Measurements from ENCODE around the gene MFAP3L.
A peak's percentile ranks its signal among the peaks of the same experiment; 100 is the strongest.

Gene MFAP3L

DNA sequence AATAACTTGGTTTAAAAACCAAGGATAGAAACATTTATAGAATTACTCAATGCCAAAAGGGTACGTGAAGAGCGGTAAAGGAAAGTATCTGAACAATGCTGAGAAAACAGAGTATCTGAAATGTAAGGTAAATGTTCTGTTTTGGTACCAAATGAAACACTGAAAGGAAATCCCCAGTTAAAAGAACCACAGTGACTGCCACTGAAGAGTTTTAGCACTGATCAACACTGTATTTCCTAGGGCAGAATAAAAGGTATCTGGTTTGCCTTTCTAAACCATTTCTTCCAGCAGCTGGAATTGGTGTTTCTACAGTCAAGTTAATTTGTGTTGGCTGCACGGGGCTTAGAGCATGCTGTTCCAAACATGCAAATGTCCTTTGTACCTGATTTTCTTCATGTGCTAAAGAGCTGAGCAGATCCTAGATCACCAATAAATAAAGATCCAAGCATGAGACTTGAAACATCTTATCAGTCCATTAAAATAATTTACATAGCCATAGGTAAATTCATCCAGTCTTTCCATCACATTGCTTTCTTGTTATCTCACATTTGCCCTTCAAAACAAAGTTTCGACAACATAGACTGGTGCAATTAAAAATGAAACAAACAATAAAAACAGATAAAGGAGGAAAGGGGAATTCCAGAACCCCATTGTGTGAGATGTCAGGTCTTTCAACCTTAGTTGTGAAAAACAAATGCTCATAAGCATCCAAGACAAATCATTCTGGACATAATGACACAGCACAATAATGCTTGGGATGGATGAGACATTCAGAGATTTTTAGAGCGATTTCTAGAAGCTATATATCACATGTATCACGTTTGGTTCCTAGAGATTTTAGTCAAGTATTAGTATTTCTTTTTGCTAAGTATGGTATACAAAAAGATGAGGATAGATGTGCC is 38.6 kb downstream of the MFAP3L start:
- no peak for DNase-seq (ENCODE audit: low spot score)

DNA sequence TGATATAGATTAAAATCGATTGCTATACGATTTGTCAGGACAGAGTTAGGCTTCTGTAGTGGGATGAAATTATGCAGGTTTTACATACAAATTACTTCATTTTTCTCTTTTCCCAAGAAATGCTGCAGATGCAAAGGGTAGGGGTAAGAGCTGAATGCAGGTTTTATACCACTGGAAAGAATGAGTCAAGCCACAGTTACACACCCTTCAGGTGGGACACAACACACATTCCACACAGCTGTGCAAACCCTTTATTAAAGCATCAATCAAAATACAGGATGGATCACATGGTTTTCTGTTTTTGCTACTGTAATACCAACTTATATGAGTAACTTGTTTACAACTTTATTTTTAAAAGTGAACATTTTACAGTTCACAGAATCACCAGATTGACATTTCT is 39.8 kb downstream of the MFAP3L start:
- DNase-seq (ENCODE audit: low spot score), result peak; percentile 9

DNA sequence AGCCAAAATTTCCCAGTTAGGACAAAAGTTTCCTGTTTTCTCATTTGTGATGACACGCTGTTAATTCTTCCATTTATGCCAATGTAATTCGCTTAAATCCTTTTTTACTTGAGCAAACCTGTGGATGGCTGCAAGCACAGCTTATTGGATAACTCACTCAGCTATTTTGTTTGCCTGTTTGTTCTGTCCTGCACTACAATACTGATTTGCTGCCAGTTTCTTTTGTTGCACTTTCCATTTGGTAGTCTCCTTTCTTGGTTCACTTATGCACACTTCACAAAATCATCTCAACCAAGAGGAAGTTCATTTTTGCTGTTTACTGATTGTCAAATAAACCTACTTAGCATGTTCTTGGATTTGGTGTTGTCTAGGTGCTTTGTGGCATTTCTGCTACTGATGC is 40.3 kb downstream of the MFAP3L start:
- no peak for DNase-seq (ENCODE audit: low spot score)

DNA sequence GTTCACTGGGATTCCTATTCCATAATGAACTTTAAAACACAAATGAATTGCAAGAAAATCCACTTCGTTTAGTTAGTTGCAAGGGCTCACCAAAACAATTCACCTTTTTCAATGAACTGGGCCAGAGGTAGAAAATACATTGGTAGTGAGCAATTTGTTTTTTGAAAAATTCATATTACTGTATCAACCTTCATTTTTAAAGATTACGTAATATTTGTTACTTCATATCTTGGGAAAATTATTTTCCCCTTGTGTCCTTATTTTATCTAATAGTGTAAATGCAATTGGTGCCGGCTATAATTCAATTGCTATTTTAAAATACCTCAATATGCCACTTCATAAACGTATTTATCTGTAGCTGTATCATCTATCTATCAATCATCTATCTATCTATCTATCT is 41.5 kb downstream of the MFAP3L start:
- no peak for DNase-seq (ENCODE audit: low spot score)

DNA sequence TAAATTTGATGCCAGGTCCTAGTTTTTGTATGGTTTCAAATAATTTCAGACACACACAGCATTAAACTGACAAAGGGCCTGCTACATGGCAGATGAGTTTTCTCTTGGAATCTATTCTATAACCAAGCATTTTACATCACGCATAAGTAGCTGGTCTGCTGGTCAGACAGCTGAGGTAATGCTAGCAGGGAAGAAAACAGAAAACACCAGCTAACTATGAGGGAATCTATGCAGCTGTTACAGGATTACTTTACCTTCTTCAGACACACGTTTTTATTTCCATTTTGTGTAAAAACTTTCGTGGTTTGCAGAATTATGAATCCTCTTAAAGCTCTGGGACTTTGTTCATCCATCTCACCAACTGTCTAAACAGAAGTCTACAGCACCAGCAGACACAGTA is 42.0 kb downstream of the MFAP3L start:
- DNase-seq (ENCODE audit: low spot score), result no peak

DNA sequence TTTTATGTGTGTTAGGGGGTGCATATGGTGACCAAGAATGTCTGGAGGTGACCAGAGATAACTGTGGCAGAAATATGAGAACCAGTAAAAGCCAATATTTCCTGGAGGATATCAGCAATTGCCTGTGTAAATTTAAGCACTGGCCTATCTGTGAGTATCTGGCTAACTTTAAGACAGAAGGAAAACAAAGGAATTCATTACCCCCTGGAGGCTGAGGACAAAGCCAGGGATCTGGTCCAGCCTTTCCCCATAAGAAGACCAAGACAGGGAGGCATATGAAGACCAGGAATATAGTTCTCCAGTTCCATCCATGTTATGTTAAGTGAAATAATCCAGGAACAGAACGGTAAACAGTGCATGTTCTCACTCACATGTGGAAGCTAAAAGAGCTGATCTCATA is 49.2 kb downstream of the MFAP3L start:
- no peak for DNase-seq (ENCODE audit: low spot score)

DNA sequence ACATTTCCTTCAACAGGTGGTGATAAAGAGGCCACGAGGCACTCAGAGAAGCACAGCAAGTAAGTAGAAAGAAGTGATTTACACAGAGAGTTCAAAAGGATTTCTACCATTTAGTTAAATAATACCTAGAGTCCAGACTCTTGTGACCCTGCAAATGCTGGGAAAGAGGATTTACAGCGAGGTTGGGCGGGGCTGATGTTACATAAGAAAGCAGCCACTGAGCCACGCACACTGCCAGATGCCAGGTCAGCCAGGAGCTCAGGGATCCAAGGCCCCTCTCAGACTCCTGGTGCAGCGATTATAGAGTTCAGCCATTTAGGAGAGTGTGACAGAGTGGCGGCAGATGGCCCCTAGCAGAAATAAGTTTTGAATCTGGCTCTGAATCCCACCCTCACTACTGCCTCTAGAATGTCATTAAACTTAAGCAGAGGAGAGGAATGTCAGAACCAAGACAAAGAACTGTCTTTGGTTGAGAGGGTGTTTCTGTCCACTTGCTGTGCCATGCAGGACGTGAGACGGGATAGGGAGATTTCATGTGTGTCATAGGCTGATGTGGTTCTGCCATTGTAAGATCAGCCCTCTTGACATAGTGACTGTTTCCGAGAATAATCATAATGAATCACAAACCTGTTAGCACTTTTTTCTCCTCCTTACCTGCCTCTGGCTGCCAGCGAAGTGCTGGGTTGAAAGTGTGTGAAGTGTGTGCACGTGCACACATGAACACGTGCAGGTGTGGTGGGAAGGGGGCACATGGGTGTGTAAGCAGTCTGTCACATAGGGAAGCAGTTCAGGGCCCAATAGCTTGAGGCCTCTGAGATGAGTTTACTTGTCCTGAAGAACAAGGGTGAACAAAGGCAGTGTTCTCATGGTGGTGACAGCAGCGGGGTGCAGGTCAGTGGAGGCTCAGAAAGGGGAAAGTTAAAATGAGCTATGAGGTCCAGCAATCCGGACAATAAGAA is 50.1 kb downstream of the MFAP3L start:
- peak; percentile 67 for DNase-seq (ENCODE audit: low spot score)

DNA sequence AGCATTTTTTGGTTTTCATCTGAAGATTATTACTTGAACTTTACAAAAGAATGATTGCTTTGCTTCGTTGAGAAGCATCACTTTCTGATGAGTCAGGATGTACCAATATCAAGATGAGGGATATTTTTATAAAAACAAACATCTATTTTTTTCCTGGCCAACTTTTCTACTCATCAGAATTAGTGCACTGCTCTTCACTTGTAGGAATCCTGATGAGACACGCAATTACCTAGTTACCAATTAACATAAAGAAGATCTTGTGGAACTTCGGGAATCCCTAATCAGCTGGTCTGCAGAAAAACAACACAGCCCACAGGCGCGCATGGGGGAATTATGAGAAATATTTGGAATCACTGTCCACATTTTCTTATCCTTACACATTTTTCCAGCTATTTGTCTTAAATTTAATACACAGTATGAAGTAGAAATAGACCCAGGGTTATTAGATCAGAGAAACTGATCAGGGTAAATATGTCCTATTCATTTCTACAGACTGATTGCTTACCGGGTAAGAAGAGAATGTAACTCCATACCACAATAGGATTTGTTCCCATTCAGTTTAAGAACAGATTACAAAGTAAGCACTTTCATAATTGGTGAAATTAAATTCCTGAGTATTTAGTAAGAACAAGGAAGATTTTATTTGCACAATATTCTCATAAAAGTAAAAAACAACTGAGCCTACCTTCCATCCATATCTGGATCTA is 50.9 kb downstream of the MFAP3L start:
- DNase-seq (ENCODE audit: low spot score), result peak; percentile 54

DNA sequence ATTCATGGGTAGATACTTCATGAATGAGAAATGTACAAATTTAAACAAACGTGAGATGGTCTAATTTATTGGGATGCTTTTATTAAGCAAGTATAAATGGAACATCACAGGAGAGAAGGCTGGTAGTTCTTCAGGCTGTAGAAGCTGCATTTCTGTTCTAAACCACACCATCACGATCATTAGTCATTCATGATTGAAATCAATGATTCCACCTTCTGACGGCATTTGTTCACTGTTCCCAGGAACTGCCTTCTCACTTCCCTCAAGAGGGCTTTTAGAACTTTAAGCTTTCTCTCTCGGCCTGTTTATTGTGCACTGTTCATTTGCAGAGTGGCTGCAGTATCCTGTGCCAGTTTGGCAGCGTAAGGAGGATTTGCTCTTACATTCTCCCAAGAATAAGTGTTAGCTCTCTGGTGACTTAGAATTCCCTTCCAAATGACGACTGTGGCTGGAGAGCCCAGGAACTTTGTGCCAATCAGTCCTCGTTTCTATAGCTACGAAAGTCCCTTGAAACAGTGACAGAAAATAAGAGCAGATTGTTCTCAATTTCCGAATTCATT is 54.7 kb downstream of the MFAP3L start:
- DNase-seq (ENCODE audit: low spot score), result no peak

DNA sequence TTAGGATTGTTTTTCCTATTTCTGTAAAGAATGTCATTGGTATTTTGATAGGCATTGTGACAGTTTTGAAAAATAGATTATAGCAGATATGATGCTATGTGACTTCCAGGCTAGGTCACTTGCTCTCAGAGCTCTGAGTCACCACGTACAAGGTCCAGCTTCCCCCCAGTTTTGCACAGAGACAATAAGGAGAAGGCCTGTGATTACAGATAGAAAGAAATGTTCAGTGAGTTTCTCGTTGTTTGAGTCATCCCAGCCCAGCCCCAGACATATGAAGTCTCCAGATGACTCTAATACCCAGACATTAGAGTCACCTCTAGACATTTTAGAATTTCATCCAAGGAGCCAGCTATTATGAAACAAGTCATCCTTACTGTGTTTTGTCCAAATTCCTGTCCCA is 57.2 kb downstream of the MFAP3L start:
- DNase-seq (ENCODE audit: low spot score), result peak; percentile 94

DNA sequence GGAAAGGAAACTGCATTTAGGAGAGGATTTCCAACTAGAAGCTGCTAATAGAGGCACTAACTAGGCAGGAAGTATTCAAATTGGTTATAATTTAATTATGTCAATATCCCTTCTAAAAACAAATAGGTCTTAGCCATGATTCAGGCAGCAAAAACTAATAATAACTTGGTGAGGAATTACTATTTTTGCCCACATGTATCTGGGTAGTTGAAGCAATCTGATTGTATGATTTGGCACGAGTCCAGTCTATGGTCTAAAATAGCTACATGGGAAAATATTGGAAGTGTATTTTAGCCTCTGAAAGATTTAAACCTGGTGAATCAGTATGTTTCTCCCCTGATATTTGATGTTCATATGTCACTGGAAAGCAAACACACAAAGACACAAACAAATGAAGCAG is 62.2 kb downstream of the MFAP3L start:
- DNase-seq (ENCODE audit: low spot score), result no peak

DNA sequence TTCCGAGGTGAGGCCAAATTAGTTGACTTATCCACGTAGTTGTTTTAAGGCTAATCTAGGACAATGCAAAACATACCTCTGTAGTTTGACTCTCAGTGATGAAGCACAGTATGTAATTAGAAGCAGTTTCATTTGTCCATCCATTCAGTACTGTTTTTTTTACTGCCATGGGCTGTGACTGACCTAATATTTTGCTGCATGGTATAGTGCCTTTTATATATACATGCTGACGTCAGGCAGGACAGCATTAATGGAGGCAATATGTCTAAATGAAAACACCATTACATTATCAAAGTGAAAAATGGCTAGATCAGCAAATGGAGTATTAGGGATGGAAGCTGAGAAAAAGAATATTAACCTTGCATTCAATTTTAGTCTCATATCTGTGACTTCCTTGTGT is 66.9 kb downstream of the MFAP3L start:
- DNase-seq (ENCODE audit: low spot score), result no peak

DNA sequence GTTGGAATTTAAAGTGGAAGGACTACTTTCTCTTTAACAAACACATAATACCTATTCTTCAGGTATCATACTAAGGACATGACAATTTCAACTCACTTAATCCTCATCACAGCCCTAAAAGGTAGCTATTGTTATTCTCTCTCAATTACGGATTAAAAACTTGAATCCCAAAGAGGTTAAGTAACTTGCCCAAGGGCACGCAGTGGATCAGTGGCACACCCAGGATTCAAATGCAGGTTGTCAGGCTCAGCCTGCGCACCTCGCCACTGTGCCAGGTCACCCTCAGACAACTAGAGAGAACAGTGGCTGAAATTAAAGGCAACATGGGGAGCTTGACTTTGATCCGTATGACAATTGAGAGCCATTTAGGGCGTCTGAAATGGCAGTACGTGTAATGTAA is 67.6 kb downstream of the MFAP3L start:
- no peak for DNase-seq (ENCODE audit: low spot score)

DNA sequence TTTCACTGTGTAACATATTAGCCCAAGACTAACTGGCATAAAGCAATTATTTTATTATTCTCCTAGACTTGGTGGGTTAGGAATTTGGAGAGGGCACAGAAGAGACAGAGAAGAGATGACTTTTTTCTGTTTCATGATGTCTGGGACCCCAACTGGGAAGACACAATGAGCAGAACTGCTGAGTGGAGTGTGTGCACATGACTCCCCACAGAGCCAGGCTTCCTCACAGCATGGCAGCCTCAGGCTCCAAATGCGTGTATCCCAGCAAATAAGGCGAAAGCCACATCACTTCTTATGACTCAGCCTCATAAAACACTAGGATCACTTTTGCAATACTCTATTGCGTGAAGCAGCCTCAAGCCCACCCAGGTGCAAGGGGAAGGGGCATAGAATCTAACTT is 68.4 kb downstream of the MFAP3L start:
- no peak for DNase-seq (ENCODE audit: low spot score)

DNA sequence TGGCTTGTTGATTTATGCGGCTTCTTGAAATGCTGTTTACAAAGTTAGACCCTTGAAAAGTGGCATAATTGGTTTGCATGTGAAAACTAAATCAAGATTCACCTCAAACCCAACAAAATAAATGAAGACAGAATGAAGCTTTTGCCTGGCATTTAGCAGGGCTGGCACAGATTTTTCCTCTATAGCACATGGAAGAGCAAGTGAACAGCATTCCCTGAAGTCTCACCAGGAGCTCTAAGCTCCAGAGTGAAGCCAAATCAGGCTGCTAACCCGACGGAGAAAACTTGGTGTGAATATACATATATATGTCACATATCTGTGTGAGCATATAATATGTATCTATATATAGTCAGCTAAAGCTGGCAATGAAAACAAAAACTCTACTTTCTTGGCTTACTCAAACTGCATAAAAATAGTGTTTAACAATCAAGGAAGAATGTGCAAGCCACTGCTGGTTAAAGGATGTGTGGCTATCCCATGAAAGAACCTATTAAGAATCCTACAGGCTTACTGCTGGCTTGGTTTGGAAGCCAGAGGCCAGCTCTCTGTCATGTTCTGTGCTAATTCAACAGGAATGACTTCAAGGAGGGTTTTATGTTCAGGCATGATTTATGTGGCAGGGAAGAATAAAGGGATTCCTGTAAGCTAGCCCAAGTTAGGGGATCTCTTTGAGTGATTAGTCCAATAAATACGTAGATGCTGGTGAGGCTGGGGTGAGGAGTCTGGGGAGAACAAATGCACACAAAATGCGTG is 69.9 kb downstream of the MFAP3L start:
- DNase-seq (ENCODE audit: low spot score), result no peak

DNA sequence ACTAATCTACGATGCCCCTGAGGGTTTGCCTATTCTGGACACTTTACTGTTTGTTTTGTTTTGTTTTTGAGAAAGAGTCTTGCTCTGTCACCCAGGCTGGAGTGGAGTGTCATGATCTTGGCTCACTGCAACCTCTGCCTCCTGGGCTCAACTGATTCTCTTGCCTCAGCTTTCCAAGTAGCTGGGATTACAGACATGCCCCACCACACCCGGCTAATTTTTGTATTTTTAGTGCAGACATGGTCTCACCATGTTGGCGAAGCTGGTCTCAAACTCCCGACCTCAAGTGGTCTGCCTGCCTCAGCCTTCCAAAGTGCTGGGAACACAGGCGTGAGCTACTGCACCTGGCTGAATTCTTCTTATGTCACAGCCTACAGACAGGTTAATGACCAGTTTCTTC is 70.7 kb downstream of the MFAP3L start:
- no peak for DNase-seq (ENCODE audit: low spot score)

DNA sequence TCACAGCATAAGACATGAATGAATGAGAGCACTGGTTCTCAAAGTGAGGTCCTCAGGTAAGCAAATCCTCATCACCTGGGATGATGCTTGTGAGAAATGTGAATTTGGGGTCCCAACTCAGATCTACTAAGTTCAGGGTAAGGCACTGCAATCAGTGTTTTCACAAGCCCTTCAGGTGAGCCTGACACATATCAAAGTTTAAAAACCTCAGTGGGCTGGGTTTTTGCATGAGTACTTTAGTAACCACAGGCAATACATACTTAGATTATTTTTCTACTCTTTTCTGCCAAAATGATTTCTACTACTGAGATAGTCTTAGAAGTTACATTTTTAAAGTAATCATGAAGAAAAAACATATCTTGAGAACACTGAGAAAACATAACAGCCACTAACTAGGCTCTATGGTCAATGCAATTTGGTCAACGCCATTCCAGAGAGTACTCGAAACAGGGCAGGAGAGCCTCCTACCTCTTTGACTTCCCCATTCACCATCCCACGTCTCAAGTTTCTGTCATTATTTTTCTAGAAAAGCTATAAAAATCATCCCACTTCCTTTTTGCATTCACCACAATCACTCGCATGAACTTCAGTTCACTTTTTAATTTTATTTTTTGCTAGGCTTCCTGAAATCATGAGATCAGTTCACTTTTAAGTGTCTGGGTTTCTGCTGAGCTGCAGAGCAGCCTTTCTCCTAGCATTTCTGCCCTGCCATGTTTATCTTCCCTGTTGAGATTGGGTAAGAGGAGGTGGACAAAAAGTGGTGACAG is 73.8 kb downstream of the MFAP3L start:
- no peak for DNase-seq (ENCODE audit: low spot score)

DNA sequence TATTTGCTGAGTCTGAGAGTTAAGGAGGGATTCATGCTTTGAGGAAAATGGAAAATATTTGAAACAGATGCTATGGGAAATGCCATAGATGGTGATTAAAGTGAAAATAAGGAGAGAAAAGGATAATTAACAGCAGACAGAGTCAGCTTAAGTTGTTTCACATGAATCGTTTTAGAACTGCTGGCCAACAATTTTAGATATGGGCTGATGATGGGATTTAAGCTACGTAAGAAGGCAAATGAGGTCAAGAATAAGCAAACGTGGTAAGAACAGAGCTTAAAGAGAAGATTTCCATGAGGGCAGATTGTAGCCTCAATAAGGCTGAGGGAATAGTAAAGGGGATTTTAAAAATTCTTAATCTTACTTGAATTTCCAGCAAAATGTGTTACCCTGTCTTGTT is 77.9 kb downstream of the MFAP3L start:
- DNase-seq (ENCODE audit: low spot score), result no peak

DNA sequence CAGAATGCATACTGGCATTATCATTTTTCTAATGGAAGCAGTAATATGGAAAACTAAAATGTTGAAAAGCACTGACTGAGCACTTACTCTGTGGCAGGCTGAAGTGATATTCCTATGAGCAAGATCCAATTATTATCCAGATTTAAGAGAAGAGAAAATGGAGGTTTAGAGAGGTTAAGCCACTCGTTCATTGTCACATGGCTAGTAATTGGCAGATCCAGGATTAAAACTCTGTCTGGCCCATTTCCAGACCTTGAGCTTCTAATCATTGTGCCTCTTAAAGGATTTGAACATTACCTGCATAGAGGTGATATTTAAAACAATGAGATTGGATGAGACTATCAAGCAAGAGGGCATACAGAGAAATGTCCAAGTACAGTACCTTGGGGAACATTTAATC is 80.6 kb downstream of the MFAP3L start:
- no peak for DNase-seq (ENCODE audit: low spot score)

DNA sequence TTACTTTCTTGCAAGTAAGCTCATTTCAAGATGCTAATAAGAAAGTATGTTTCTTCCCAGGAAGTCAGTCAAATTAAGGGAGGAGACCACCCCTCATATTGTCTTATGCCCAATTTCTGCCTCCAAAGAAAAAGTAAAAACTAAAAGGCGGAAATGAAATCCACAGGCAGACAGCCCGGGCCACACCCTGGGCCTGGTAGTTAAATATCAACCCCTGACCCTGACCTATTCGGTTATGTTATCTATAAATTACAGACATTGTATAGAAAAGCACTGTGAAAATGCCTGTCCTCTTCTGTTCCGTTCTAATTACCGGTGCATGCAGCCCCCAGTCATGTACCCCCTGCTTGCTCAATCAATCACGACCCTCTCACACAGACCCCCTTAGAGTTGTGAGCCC is 82.6 kb downstream of the MFAP3L start:
- DNase-seq (ENCODE audit: low spot score), result peak; percentile 9

DNA sequence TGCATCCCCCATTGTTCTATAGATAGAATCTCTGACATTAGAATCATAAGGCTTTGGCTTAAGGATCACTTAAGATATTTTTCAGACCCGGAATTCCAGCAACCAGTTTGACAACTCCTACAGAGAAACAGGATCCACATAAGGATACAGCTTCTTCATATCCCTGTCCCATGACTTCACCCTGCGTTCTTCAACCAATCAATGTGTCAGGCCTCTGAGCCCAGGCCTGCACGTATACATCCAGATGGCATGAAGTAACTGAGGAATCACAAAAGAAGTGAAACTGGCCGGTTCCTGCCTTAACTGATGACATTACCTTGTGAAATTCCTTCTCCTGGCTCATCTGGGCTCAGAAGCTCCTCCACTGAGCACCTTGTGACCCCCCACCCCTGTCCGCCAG is 85.1 kb downstream of the MFAP3L start:
- DNase-seq (ENCODE audit: low spot score), result no peak

Measured in kidney tubule cell (primary cell).